Neural progenitor cell (in vitro differentiated cells): ENCODE results near the gene PHKG2. TPM values are rescaled to one million over a fixed set of nuclear protein-coding genes. Genes with fewer than 3 reads are reported as not detected.
A peak's percentile ranks its signal among the peaks of the same experiment; 100 is the strongest.

Source experiments
- DNase-seq: peaks from one replicate; pipeline ENCODE4 v3.0.0-alpha.2; 2016; ENCODE audit warnings: low spot score
- H2AFZ ChIP-seq: fragments of 200-600 bp; sonication (generic); replicated peaks from 2 replicates; pipeline ENCODE4 v1.6.1; 2016; ENCODE audit warnings: antibody characterized with exemption
- H3F3A ChIP-seq: fragments of 200-600 bp; sonication (generic); 2 replicates; pipeline ENCODE4 v1.6.1; 2016; ENCODE audit warnings: antibody characterized with exemption, low read depth
- H3K27ac ChIP-seq: fragments of 200-600 bp; sonication (generic); 2 replicates; pipeline ENCODE4 v1.5.1; 2016; ENCODE audit warnings: mild to moderate bottlenecking
- H3K27me3 ChIP-seq: fragments of 200-600 bp; sonication (generic); 2 replicates; pipeline ENCODE4 v1.6.1; 2016; ENCODE audit warnings: mild to moderate bottlenecking, moderate library complexity
- H3K36me3 ChIP-seq: fragments of 200-600 bp; sonication (generic); 2 replicates; pipeline ENCODE4 v1.5.1; 2016
- H3K4me1 ChIP-seq: fragments of 200-600 bp; sonication (generic); 2 replicates; pipeline ENCODE4 v1.6.1; 2016; ENCODE audit warnings: mixed run types
- H3K4me2 ChIP-seq: fragments of 200-600 bp; sonication (generic); 2 replicates; pipeline ENCODE4 v1.6.1; 2016
- H3K4me3 ChIP-seq: fragments of 200-600 bp; sonication (generic); 2 replicates; pipeline ENCODE4 v1.5.1; 2016
- H3K79me2 ChIP-seq: fragments of 200-600 bp; sonication (generic); 2 replicates; pipeline ENCODE4 v1.6.1; 2016; ENCODE audit warnings: low read depth
- H3K9ac ChIP-seq: fragments of 200-600 bp; sonication (generic); 2 replicates; pipeline ENCODE4 v1.6.1; 2016
- H3K9me3 ChIP-seq: fragments of 200-600 bp; sonication (generic); 2 replicates; pipeline ENCODE4 v1.5.1; 2016; ENCODE audit warnings: low read depth
- H4K20me1 ChIP-seq: fragments of 200-600 bp; sonication (generic); 2 replicates; pipeline ENCODE4 v1.6.1; 2016; ENCODE audit warnings: low read depth
- H3K27ac Mint-ChIP-seq: 3 replicates; pipeline ENCODE4 v1.8.0; 2021; ENCODE audit warnings: mixed read lengths
- H3K27me3 Mint-ChIP-seq: 2 replicates; pipeline ENCODE4 v1.8.0; 2022; ENCODE audit warnings: low read depth, mild to moderate bottlenecking, inconsistent platforms, moderate library complexity, mixed read lengths; ENCODE audit not compliant: insufficient read depth
- H3K36me3 Mint-ChIP-seq: 3 replicates; pipeline ENCODE4 v1.8.0; 2021; ENCODE audit warnings: mixed read lengths
- H3K4me1 Mint-ChIP-seq: 3 replicates; pipeline ENCODE4 v1.8.0; 2021; ENCODE audit warnings: mixed read lengths
- H3K4me3 Mint-ChIP-seq: 3 replicates; pipeline ENCODE4 v1.8.0; 2021; ENCODE audit warnings: mild to moderate bottlenecking, moderate library complexity, mixed read lengths
- H3K9me3 Mint-ChIP-seq: 3 replicates; pipeline ENCODE4 v1.8.0; 2020; ENCODE audit warnings: mixed read lengths
- EZH2 ChIP-seq: fragments of 200-600 bp; sonication (generic); IDR thresholded peaks from 2 replicates; pipeline ENCODE4 v1.6.1; 2017; ENCODE audit warnings: antibody characterized with exemption, mild to moderate bottlenecking, moderate library complexity
- EZH2phosphoT487 ChIP-seq: fragments of 200-600 bp; sonication (generic); IDR thresholded peaks from 2 replicates; pipeline ENCODE4 v1.6.1; 2017; ENCODE audit warnings: antibody characterized with exemption
- small RNA-seq: library from RNA; depleted of rRNA; stranded (forward); fragments of <200 nt; gene quantifications from one replicate; pipeline ENCODE3, GENCODE V24; 2015
- total RNA-seq: library from RNA; depleted of rRNA; stranded (reverse); fragments of >200 nt; gene quantifications from 2 replicates; pipeline ENCODE4 v1.2.3, GENCODE V29; 2015; ENCODE audit warnings: low replicate concordance
- TF ChIP-seq, protein P1 (sequence below): fragments of 200-600 bp; sonication (generic); IDR thresholded peaks from 2 replicates; pipeline ENCODE4 v1.5.1; 2017; ENCODE audit warnings: antibody characterized with exemption, mild to moderate bottlenecking

The PHKG2 gene
- total RNA-seq, 1 donor from 2014 or later: 20.2 TPM

DNA sequence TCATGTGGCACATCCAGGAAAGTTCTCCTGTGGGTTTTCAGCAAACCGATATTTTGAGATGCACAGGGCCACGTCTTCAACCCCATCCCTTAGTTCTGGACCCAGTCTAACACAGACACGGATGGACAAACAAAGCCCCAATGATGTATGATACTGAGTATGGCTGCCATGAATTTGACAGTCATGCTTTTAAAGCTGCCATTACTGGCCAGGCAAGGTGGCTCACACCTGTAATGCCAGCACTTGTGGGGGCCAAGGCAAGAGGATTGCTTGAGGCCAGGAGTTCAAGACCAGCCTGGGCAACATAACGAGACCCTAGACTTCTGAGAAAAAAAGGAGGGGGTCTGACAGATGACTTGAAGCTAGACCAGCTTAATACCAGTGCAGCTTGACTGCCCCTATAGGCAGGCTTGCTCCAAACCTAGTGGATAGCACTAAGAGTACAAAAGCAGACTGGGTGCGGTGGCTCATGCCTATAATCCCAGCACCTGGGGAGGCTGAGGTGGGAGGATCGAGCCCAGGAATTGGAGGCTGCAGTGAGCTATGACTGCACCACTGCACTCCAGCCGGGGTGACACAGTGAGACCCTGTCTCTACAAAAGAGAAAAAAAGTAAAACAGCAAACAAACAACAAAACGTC is 49.6 kb downstream of the PHKG2 start:
- H4K20me1 ChIP-seq: no peaks in the 10 kb centered on the region
- no peak overlapping the region for H3K4me2 ChIP-seq
- H3K36me3 Mint-ChIP-seq: no peaks in the 10 kb centered on the region
- no peak overlapping the region for H3K4me3 Mint-ChIP-seq
- no peak overlapping the region for H3K27ac ChIP-seq
- H3K4me1 ChIP-seq: no peaks in the 10 kb centered on the region
- no peak overlapping the region for H3K9ac ChIP-seq
- no peak overlapping the region for H3K27ac Mint-ChIP-seq
- no peaks in the 10 kb centered on the region for H3K4me1 Mint-ChIP-seq
- peak; percentile 33 for DNase-seq
- H3K36me3 ChIP-seq: no peaks in the 10 kb centered on the region
- H3K27me3 Mint-ChIP-seq: peaks cover 11% of the 10 kb centered on the region
- peaks cover 4% of the 10 kb centered on the region for H3F3A ChIP-seq
- H3K4me3 ChIP-seq: no peak overlapping the region
- H3K79me2 ChIP-seq: no peaks in the 10 kb centered on the region
- peaks cover 22% of the 10 kb centered on the region for H3K27me3 ChIP-seq
- no peak overlapping the region for H2AFZ ChIP-seq
- TF ChIP-seq, protein P1, sequence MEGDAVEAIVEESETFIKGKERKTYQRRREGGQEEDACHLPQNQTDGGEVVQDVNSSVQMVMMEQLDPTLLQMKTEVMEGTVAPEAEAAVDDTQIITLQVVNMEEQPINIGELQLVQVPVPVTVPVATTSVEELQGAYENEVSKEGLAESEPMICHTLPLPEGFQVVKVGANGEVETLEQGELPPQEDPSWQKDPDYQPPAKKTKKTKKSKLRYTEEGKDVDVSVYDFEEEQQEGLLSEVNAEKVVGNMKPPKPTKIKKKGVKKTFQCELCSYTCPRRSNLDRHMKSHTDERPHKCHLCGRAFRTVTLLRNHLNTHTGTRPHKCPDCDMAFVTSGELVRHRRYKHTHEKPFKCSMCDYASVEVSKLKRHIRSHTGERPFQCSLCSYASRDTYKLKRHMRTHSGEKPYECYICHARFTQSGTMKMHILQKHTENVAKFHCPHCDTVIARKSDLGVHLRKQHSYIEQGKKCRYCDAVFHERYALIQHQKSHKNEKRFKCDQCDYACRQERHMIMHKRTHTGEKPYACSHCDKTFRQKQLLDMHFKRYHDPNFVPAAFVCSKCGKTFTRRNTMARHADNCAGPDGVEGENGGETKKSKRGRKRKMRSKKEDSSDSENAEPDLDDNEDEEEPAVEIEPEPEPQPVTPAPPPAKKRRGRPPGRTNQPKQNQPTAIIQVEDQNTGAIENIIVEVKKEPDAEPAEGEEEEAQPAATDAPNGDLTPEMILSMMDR: peak; percentile 17
- TF ChIP-seq EZH2 (no peak), EZH2phosphoT487 (no peak)
- no peaks in the 10 kb centered on the region for H3K9me3 ChIP-seq
- no peaks in the 10 kb centered on the region for H3K9me3 Mint-ChIP-seq

Small RNAs within 50 kb of the gene (small RNA-seq; reads per million reads assigned to genes)
- gene RNU6-1043P (not detected), gene SNORA30 (6.5 reads per million, percentile 94 among the genes with 10 or more reads in this experiment)

Other genes with a start within 250 kb of the PHKG2 start
- 15.5 and 49.9 TPM in 2 replicates for gene ZNF768, start 221.9 kb upstream of the PHKG2 start, total RNA-seq
- gene ZNF747, start 213.6 kb upstream of the PHKG2 start, total RNA-seq: 7.0 and 14.5 TPM in 2 replicates
- 3.6 and 12.6 TPM in 2 replicates for gene ZNF764, start 190.1 kb upstream of the PHKG2 start, total RNA-seq
- gene ZNF688, start 176.7 kb upstream of the PHKG2 start, total RNA-seq: 3.6 and 6.2 TPM in 2 replicates
- 17.8 and 19.5 TPM in 2 replicates for gene ZNF785, start 162.7 kb upstream of the PHKG2 start, total RNA-seq
- gene ZNF689, start 138.0 kb upstream of the PHKG2 start, total RNA-seq: 9.2 and 15.3 TPM in 2 replicates
- 3.5 and 14.6 TPM in 2 replicates for gene PRR14, start 97.5 kb upstream of the PHKG2 start, total RNA-seq
- 3.6 and 20.5 TPM in 2 replicates for gene FBRS, start 90.0 kb upstream of the PHKG2 start, total RNA-seq
- gene SRCAP, start 49.3 kb upstream of the PHKG2 start, total RNA-seq: 4.6 and 8.8 TPM in 2 replicates
- 0.56 and 8.0 TPM in 2 replicates for gene CFAP119, start 13.6 kb downstream of the PHKG2 start, total RNA-seq
- 45.6 and 77.3 TPM in 2 replicates for gene RNF40, start 13.9 kb downstream of the PHKG2 start, total RNA-seq
- 13.7 and 24.5 TPM in 2 replicates for gene ZNF629, start 38.8 kb downstream of the PHKG2 start, total RNA-seq
- 18.3 and 32.1 TPM in 2 replicates for gene BCL7C, start 145.7 kb downstream of the PHKG2 start, total RNA-seq
- 0.39 and 1.5 TPM in 2 replicates for gene CTF1, start 148.2 kb downstream of the PHKG2 start, total RNA-seq
- gene FBXL19, start 175.1 kb downstream of the PHKG2 start, total RNA-seq: 9.2 and 76.7 TPM in 2 replicates
- 10.2 and 20.1 TPM in 2 replicates for gene ORAI3, start 200.6 kb downstream of the PHKG2 start, total RNA-seq
- 3.2 and 5.8 TPM in 2 replicates for gene SETD1A, start 209.3 kb downstream of the PHKG2 start, total RNA-seq
- 1.4 and 2.9 TPM in 2 replicates for gene HSD3B7, start 236.8 kb downstream of the PHKG2 start, total RNA-seq